HCT116 (cell line): Measurements from ENCODE around the gene CAGE1. TPM values are rescaled to one million over a fixed set of nuclear protein-coding genes. Genes with fewer than 3 reads are reported as not detected.

Experiments
- total RNA-seq: library from RNA; stranded (reverse); gene quantifications from one replicate; pipeline ENCODE4 v1.2.1, GENCODE V29; 2021; ENCODE audit not compliant: unreplicated experiment

Gene CAGE1
- total RNA-seq, 1 experiment from 2014 or later: 0.20 TPM

Other genes starting within 250 kb of the CAGE1 start
- 127 TPM for gene SSR1, start 76.5 kb downstream of the CAGE1 start, total RNA-seq
- gene RIOK1, start 66 bp upstream of the CAGE1 start, total RNA-seq: 39.0 TPM
- 104 TPM for gene DSP, start 151.9 kb upstream of the CAGE1 start, total RNA-seq
- gene SNRNP48, start 200.5 kb upstream of the CAGE1 start, total RNA-seq: 26.2 TPM